GM13977 (cell line): ENCODE results near the gene CNTNAP2.

Experiments
- DNase-seq: peaks from one replicate; pipeline ENCODE4 v3.0.0; 2012; ENCODE audit warnings: low spot score
- in situ Hi-C: fragments of 300-500 bp; cut with MboI; formaldehyde crosslinking; loops from one replicate; pipeline ENCODE4 v1.12.0; 2022; ENCODE audit warnings: low sequenced_read_pairs, low pct_unique_long_range_greater_than_20kb, mixed read lengths, inconsistent platforms; ENCODE audit not compliant: unreplicated experiment
- TF ChIP-seq, protein P1 (sequence below): IDR thresholded peaks from 2 replicates; pipeline ENCODE4 v1.5.1; 2012; ENCODE audit warnings: mild to moderate bottlenecking, control low read depth; ENCODE audit not compliant: insufficient read depth; ENCODE audit errors: extremely low read depth, missing control alignments

CNTNAP2 gene

DNA sequence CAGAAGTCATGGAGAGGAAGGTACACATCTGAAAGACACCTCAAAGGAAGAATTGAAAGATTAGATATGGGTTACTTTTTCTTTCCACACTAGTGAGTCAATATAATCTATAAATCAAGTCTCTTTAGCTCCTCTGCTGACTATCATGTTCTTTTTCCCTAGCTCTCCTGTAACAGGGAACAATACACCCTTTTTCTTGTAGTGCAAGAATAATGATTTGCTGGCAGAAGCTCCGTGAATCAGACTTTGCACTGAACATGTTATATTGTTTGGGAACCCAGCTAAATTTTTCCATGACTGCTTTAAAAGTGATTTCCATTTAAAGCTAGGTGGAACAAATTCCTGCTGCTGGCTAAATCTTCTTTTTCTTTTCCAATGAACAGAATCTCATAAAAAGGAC, 1717.4 kb downstream of the CNTNAP2 start:
- TF ChIP-seq, protein P1, sequence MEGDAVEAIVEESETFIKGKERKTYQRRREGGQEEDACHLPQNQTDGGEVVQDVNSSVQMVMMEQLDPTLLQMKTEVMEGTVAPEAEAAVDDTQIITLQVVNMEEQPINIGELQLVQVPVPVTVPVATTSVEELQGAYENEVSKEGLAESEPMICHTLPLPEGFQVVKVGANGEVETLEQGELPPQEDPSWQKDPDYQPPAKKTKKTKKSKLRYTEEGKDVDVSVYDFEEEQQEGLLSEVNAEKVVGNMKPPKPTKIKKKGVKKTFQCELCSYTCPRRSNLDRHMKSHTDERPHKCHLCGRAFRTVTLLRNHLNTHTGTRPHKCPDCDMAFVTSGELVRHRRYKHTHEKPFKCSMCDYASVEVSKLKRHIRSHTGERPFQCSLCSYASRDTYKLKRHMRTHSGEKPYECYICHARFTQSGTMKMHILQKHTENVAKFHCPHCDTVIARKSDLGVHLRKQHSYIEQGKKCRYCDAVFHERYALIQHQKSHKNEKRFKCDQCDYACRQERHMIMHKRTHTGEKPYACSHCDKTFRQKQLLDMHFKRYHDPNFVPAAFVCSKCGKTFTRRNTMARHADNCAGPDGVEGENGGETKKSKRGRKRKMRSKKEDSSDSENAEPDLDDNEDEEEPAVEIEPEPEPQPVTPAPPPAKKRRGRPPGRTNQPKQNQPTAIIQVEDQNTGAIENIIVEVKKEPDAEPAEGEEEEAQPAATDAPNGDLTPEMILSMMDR = no peak
- in situ Hi-C loops = no loop called here
- no peak for DNase-seq

DNA sequence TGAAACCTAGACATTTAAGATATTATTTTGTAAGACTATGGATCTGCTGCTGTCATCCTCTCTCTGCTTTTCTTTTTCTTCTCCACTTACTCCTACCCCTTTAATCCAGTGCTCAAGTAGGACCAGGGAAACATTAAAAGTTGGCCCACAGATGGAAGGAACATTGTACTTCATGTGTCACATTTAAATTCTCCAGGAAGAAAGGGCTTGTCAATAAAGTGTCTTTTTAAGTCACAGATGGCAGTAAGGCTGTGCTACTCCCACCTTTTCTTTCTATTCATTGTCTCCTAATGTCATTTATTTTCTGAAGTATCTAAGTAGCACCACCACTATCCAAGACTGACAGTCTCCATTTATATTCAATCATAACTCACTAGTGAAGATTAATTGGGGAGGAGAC, 1736.2 kb downstream of the CNTNAP2 start:
- in situ Hi-C loops = no loop called here
- no peak for DNase-seq
- TF ChIP-seq, protein P1 = no peak

DNA sequence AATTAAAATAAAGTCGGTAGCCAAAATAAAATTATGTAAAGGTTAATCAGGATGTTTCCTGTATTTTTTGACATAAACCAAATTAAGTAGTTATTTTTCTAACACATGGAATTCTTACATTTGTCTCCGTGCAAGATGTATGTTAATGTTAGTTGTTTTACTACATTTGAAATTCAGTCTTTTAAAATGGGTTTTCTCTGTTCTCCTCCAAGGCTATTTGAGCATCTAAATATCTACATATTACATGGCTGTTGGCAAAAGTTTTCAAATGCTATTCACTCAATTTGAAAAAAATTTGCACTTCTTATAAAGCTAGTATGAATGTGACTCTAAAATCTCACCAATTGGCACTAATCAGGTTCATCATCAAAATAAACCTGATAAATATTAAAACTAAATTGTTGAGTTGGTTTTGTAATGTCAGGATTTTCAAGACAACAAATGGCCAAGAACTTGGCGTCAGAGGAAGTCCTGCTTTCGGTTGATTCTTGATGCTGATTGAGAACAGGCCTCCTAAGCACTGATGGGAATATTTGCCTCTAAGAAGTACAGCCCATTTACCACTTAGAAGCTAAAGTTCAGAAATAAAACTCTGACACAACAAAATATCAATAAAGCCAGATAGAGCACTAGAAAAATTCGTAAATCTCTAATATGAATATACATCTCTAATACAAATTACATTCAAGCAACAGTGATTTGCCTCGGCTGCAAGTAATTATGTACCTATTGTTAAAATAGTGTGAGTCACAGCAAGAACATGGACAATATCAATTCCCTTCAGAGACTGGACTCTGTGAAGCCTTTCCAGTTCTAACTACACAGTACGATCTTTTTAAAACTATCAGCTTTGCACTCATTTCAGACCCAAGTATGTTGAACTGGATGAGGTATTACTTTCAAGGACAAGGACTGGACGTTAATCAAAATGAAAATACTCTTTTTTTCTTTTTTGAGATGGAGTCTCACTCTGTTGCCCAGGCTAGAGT, 1740.8 kb downstream of the CNTNAP2 start:
- TF ChIP-seq, protein P1 = no peak
- in situ Hi-C loops = no loop called here
- DNase-seq = no peak

DNA sequence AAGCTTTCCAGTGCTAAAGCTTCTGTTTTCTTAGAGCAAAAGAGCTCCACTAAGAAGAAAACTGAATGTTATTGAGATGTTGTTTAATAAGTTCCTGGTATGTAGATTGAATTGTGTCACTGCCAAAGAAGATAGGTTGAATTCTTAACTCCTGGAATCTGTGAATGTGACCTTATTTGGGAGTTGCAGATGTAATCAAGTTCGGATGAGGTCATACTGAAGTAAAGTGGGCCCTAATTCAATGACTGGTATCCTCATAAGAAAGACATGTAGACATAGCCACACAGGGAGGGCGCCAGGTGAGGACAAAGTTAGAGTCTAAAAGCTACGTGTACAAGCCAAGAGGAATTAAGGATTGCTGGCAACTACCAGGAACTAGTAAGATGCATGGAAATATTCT, 1741.8 kb downstream of the CNTNAP2 start:
- TF ChIP-seq, protein P1 = no peak
- in situ Hi-C loops = no loop called here
- DNase-seq = no peak

DNA sequence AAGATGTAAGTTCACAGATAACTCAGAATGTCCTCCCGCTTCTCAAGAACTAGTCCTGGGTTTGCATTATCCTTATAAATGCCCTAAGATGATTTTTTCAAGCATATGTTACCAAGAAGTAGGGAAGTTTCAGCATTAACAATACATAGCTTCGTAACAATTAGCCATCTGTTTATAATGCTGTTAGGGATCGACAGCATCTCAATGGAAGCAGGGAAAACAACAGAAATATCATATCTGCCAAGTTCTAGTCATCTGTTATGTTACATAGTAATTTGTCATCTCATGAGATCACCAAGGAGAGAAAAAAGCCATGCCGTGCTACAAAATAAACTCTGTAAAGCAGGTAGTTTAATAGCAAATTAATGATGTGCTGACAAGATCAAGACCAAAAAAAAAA, 1742.4 kb downstream of the CNTNAP2 start:
- DNase-seq = no peak
- in situ Hi-C loops = no loop called here
- TF ChIP-seq, protein P1 = no peak

DNA sequence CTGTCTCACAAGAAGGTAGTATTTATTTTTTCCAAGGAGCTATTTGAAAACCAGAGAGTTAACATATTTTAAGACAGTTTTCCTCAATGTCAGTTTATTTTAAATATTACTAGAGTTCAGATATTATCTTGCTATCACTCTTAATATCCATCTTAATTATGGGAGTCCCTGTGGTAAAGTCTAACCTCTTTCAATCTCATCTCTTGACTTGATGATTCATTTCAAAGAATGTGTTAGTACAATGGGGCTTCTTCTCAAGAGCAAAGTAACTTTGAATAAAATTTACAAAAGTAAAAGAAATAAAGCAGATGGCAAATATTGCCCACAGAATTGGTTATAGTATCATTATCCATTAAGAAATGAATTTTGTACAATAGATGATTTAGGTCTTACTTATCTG, 1742.9 kb downstream of the CNTNAP2 start:
- in situ Hi-C loops = no loop called here
- no peak for DNase-seq
- TF ChIP-seq, protein P1 = no peak
